ENCODE data around the gene KCTD2. TPM values are rescaled to one million over a fixed set of nuclear protein-coding genes. Genes with fewer than 3 reads are reported as not detected.

KCTD2 gene
- total RNA-seq, 1 donor from 2014 or later, result 17.1 TPM

DNA sequence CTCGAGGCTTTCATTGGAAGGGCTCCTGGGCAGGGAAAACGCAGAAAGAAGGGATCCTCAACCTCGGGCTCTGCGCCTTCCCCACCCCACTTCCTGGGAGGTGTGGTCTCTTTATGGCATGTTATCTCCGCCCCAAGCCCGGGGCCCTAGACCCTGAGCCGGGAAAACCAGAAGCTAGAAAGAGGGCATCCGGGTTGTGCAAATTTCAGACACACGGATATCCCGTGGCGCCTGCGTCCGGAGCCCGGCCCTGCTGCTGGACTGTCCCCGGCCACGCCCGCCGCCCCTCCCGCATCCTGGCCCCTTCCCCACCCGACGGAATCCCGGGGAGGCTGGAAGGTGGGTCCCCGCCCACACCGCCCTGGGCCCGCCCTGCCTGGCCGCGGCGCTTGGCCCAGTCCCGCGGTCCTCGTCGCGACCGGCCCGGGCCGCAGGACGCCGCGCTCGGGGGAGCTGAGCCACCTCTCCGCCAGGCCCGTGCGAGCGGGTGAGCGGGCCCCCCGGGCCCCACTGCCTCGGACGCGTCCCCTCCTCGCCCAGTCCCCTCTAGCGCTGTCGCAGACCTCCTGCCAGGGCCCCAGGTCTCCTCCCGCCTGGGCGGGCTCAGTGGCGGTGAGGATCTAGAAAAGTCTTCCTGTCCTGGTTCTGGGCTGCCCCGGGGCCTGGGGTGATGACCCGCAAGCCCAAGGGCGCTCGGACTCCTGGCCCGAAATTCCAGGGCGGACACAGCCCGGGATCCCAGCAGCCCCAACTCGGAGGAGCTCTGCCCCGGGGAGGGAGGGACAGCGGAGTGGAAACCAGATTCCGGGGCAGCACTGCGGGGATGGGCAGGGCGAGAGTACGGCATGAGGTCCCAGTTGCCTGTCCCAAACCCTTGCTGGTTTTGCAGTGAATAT is 40.8 kb downstream of the KCTD2 start, which contains the start of gene SLC16A5:
SLC16A5 (plus strand) TSS at position 397 of the 896 bp plus-strand sequence. CDS start 5,683 bp downstream, outside the sequence.
- H3K36me3 ChIP-seq (ENCODE audit: insufficient read depth, low read length), result no peaks in the 10 kb centered on the region
- TF ChIP-seq CTCF (IDR thresholded peaks at IDR 0.05; ENCODE audit: insufficient read depth, low read depth, low read length) (no peak), EZH2 (IDR thresholded peaks at IDR 0.05; ENCODE audit: insufficient read depth, low read length) (no peak)
- H3K36me3 Mint-ChIP-seq (ENCODE audit: low read depth, unreplicated experiment), result peaks cover 2% of the 10 kb centered on the region
- no peaks in the 10 kb centered on the region for H3K79me2 ChIP-seq (ENCODE audit: insufficient read depth, low read length)
- H3K4me3 Mint-ChIP-seq (ENCODE audit: unreplicated experiment), result peak within 1 kb of the TSS; percentile 83
- peak; percentile 58 for DNase-seq (ENCODE audit: low read depth)
- peak within 1 kb of the TSS; percentile 72 for H3K9ac ChIP-seq (ENCODE audit: low read length)
- H3K9me3 ChIP-seq (ENCODE audit: insufficient read depth, low read depth, low read length), result no peaks in the 10 kb centered on the region
- H3K4me3 ChIP-seq (ENCODE audit: insufficient read depth, low read depth, low read length), result peak within 1 kb of the TSS; percentile 53
- peaks cover 43% of the 10 kb centered on the region for H3K4me1 Mint-ChIP-seq (ENCODE audit: low read depth, unreplicated experiment)
- H3K27me3 ChIP-seq (ENCODE audit: insufficient read depth, low read length), result no peaks in the 10 kb centered on the region
- H3K4me1 ChIP-seq (ENCODE audit: insufficient read depth, low read length), result peaks cover 26% of the 10 kb centered on the region
- H3K27me3 Mint-ChIP-seq (ENCODE audit: low read depth, unreplicated experiment), result no peaks in the 10 kb centered on the region
- no peak for FAIRE-seq
- H3K9me3 Mint-ChIP-seq (ENCODE audit: unreplicated experiment), result no peaks in the 10 kb centered on the region
- peak within 1 kb of the TSS; percentile 95 for H3K27ac Mint-ChIP-seq (ENCODE audit: unreplicated experiment)
- peak within 1 kb of the TSS; percentile 17 for H3K27ac ChIP-seq (ENCODE audit: low read depth, low read length)
- H4K20me1 ChIP-seq (ENCODE audit: insufficient read depth, low read length), result no peaks in the 10 kb centered on the region
- peak within 1 kb of the TSS; percentile 85 for H3K4me2 ChIP-seq (ENCODE audit: low read length)
- H2AFZ ChIP-seq (ENCODE audit: low read depth, low read length), result peak within 1 kb of the TSS; percentile 84

GRCh38 chr17:75088465-75089417 is 41.7 kb downstream of the KCTD2 start:
- Histone ChIP-seq H3K27me3 (ENCODE audit: insufficient read depth, low read length) (no peaks in the 10 kb centered on the region), H3K9me3 (ENCODE audit: insufficient read depth, low read depth, low read length) (no peaks in the 10 kb centered on the region), H3K9ac (ENCODE audit: low read length) (no peak overlapping the region), H4K20me1 (ENCODE audit: insufficient read depth, low read length) (no peaks in the 10 kb centered on the region), H3K27ac (ENCODE audit: low read depth, low read length) (no peak overlapping the region), H3K4me1 (ENCODE audit: insufficient read depth, low read length) (peaks cover 26% of the 10 kb centered on the region), H2AFZ (ENCODE audit: low read depth, low read length) (peak overlapping the region; percentile 84), H3K79me2 (ENCODE audit: insufficient read depth, low read length) (no peaks in the 10 kb centered on the region), H3K4me2 (ENCODE audit: low read length) (peak overlapping the region; percentile 85), H3K36me3 (ENCODE audit: insufficient read depth, low read length) (no peaks in the 10 kb centered on the region), H3K4me3 (ENCODE audit: insufficient read depth, low read depth, low read length) (no peak overlapping the region)
- FAIRE-seq, result no peak
- H3K4me3 Mint-ChIP-seq (ENCODE audit: unreplicated experiment), result peak overlapping the region; percentile 83
- peaks cover 41% of the 10 kb centered on the region for H3K4me1 Mint-ChIP-seq (ENCODE audit: low read depth, unreplicated experiment)
- H3K27ac Mint-ChIP-seq (ENCODE audit: unreplicated experiment), result peak overlapping the region; percentile 63
- H3K36me3 Mint-ChIP-seq (ENCODE audit: low read depth, unreplicated experiment), result peaks cover 2% of the 10 kb centered on the region
- no peaks in the 10 kb centered on the region for H3K9me3 Mint-ChIP-seq (ENCODE audit: unreplicated experiment)
- H3K27me3 Mint-ChIP-seq (ENCODE audit: low read depth, unreplicated experiment), result no peaks in the 10 kb centered on the region
- no peak for DNase-seq (ENCODE audit: low read depth)
- TF ChIP-seq CTCF (IDR thresholded peaks at IDR 0.05; ENCODE audit: insufficient read depth, low read depth, low read length), result no peak
- no peak for TF ChIP-seq EZH2 (IDR thresholded peaks at IDR 0.05; ENCODE audit: insufficient read depth, low read length)
